Measurements from ENCODE around the gene NOXA1. TPM values are rescaled to one million over a fixed set of nuclear protein-coding genes. Genes with fewer than 3 reads are reported as not detected.

The NOXA1 gene
- total RNA-seq, 1 donor from 2014 or later: 36.7 TPM

GRCh38 chr9:137427454-137428310 lies 4.5 kb downstream of the NOXA1 start:
- DNase-seq (ENCODE audit: low spot score): no peak

GRCh38 chr9:137428311-137428630 lies 5.1 kb downstream of the NOXA1 start:
- no peak for DNase-seq (ENCODE audit: low spot score)

- no peak for DNase-seq (ENCODE audit: low spot score)
Measured at GRCh38 chr9:137428841-137429545, 5.8 kb downstream of the NOXA1 start.

- no peak for DNase-seq (ENCODE audit: low spot score)
Measured at GRCh38 chr9:137429546-137429890, 6.3 kb downstream of the NOXA1 start.

GRCh38 chr9:137429974-137430722 lies 7.0 kb downstream of the NOXA1 start:
- no peak for DNase-seq (ENCODE audit: low spot score)

- no peak for DNase-seq (ENCODE audit: low spot score)
Measured at GRCh38 chr9:137430723-137431415, 7.7 kb downstream of the NOXA1 start.

GRCh38 chr9:137431416-137431931 lies 8.3 kb downstream of the NOXA1 start:
- DNase-seq (ENCODE audit: low spot score): no peak

- no peak for DNase-seq (ENCODE audit: low spot score)
Measured at GRCh38 chr9:137432687-137433348, 9.6 kb downstream of the NOXA1 start.

GRCh38 chr9:137433349-137433915 lies 10.2 kb downstream of the NOXA1 start:
- DNase-seq (ENCODE audit: low spot score): no peak

GRCh38 chr9:137433916-137434431 lies 10.8 kb downstream of the NOXA1 start:
- no peak for DNase-seq (ENCODE audit: low spot score)

GRCh38 chr9:137434498-137435380 lies 11.5 kb downstream of the NOXA1 start:
- no peak for DNase-seq (ENCODE audit: low spot score)

- DNase-seq (ENCODE audit: low spot score): no peak
Measured at GRCh38 chr9:137435381-137435891, 12.2 kb downstream of the NOXA1 start.

GRCh38 chr9:137435980-137436760 lies 13.0 kb downstream of the NOXA1 start:
- peak; percentile 88 for DNase-seq (ENCODE audit: low spot score)

GRCh38 chr9:137436761-137437600 lies 13.8 kb downstream of the NOXA1 start:
- no peak for DNase-seq (ENCODE audit: low spot score)

GRCh38 chr9:137437691-137438590 lies 14.7 kb downstream of the NOXA1 start:
- DNase-seq (ENCODE audit: low spot score): no peak

GRCh38 chr9:137438591-137439157 lies 15.5 kb downstream of the NOXA1 start:
- DNase-seq (ENCODE audit: low spot score): no peak

Data from mucosa of gallbladder (tissue), 1 donor.